Mesenchymal stem cell (in vitro differentiated cells and primary cell): ENCODE measurements around the gene CWF19L2.
"Not testable (repeated sequence)": the region's sequence is repeated elsewhere in the genome, so short reads cannot be mapped to it uniquely, and the experiment has no call there.

Experiments used
- DNase-seq: peaks from one replicate; pipeline ENCODE4 v3.0.0-alpha.2; 2013
- H2AFZ ChIP-seq: one replicate; pipeline ENCODE4 v1.6.1; 2013; ENCODE audit warnings: low read depth, mild to moderate bottlenecking, control low read depth, inconsistent platforms, low read length, moderate library complexity
- H2AK5ac ChIP-seq: 2 replicates; pipeline ENCODE4 v1.6.1; 2013; ENCODE audit warnings: low read length, moderate library complexity, mild to moderate bottlenecking, inconsistent platforms; ENCODE audit not compliant: severe bottlenecking
- H2BK120ac ChIP-seq: one replicate; pipeline ENCODE4 v1.6.1; 2013; ENCODE audit warnings: low read depth, mild to moderate bottlenecking, inconsistent platforms, low read length, moderate library complexity
- H2BK12ac ChIP-seq, 2 experiments: one replicate each; pipeline ENCODE4 v1.6.1; 2013; ENCODE audit warnings: inconsistent platforms in 2 of 2, low read length in 2 of 2, mild to moderate bottlenecking in 2 of 2, moderate library complexity in 2 of 2, control low read depth in 1 of 2
- H2BK15ac ChIP-seq: one replicate; pipeline ENCODE4 v1.6.1; 2013; ENCODE audit warnings: mild to moderate bottlenecking, low read depth, inconsistent platforms; ENCODE audit not compliant: poor library complexity, severe bottlenecking
- H2BK5ac ChIP-seq: 2 replicates; pipeline ENCODE4 v1.6.1; 2013; ENCODE audit warnings: low read depth, mild to moderate bottlenecking, low read length, control low read depth, inconsistent platforms; ENCODE audit not compliant: poor library complexity, severe bottlenecking
- H3K14ac ChIP-seq, 2 experiments: one replicate each; pipeline ENCODE4 v1.6.1; 2013; ENCODE audit warnings: inconsistent platforms in 2 of 2, low read length in 2 of 2, control low read depth in 1 of 2, mild to moderate bottlenecking in 1 of 2, moderate library complexity in 1 of 2
- H3K18ac ChIP-seq, 2 experiments: one replicate each; pipeline ENCODE4 v1.6.1; 2013; ENCODE audit warnings: inconsistent platforms in 2 of 2, low read length in 2 of 2, control low read depth in 1 of 2, low read depth in 1 of 2, mild to moderate bottlenecking in 1 of 2
- H3K23ac ChIP-seq, 2 experiments: one replicate each; pipeline ENCODE4 v1.6.1; 2013; ENCODE audit warnings: inconsistent platforms in 2 of 2, low read length in 2 of 2, mild to moderate bottlenecking in 2 of 2, moderate library complexity in 2 of 2, control low read depth in 1 of 2
- H3K27ac ChIP-seq: 2 replicates; pipeline ENCODE4 v1.5.1; 2013; ENCODE audit warnings: mild to moderate bottlenecking, moderate library complexity, low read length, control low read depth, inconsistent platforms; ENCODE audit not compliant: poor library complexity, severe bottlenecking
- H3K27me3 ChIP-seq, 2 experiments: 2 replicates each; pipeline versions ENCODE4 v1.6.1 to v1.7.0; 2013; ENCODE audit warnings: low read length in 2 of 2, mild to moderate bottlenecking in 2 of 2, moderate library complexity in 2 of 2, control low read depth in 1 of 2, inconsistent platforms in 1 of 2; ENCODE audit not compliant: control insufficient read depth in 1 of 2, insufficient read depth in 1 of 2
- H3K36me3 ChIP-seq, 2 experiments: 2 replicates each; pipeline versions ENCODE4 v1.6.1 to v1.7.0; 2013; ENCODE audit warnings: low read length in 2 of 2, control low read depth in 1 of 2, inconsistent platforms in 1 of 2, low read depth in 1 of 2, mild to moderate bottlenecking in 1 of 2; ENCODE audit not compliant: insufficient read depth in 2 of 2, control insufficient read depth in 1 of 2
- H3K4ac ChIP-seq, 2 experiments: one replicate each; pipeline ENCODE4 v1.6.1; 2013; ENCODE audit warnings: inconsistent platforms in 2 of 2, low read length in 2 of 2, mild to moderate bottlenecking in 2 of 2, moderate library complexity in 2 of 2, control low read depth in 1 of 2, low read depth in 1 of 2
- H3K4me1 ChIP-seq: 2 replicates; pipeline ENCODE4 v1.6.1; 2013; ENCODE audit warnings: low read depth, low read length, control low read depth; ENCODE audit not compliant: control insufficient read depth, insufficient read depth
- H3K4me2 ChIP-seq: 2 replicates; pipeline ENCODE4 v1.6.1; 2013; ENCODE audit warnings: low read length, mild to moderate bottlenecking, inconsistent platforms; ENCODE audit not compliant: poor library complexity, severe bottlenecking
- H3K4me3 ChIP-seq, 2 experiments: 2 replicates each; pipeline versions ENCODE4 v1.5.1 to v1.7.0; 2013; ENCODE audit warnings: low read length in 2 of 2, mild to moderate bottlenecking in 2 of 2, control low read depth in 1 of 2, low read depth in 1 of 2; ENCODE audit not compliant: insufficient read depth in 1 of 2
- H3K79me1 ChIP-seq: replicated peaks from 2 replicates; pipeline ENCODE4 v1.6.1; 2013; ENCODE audit warnings: mild to moderate bottlenecking, control low read depth, low read length, inconsistent platforms; ENCODE audit not compliant: poor library complexity, severe bottlenecking
- H3K9ac ChIP-seq: 2 replicates; pipeline ENCODE4 v1.7.0; 2013; ENCODE audit warnings: mild to moderate bottlenecking, low read length, moderate library complexity
- H3K9me3 ChIP-seq: 2 replicates; pipeline ENCODE4 v1.7.0; 2013; ENCODE audit warnings: mild to moderate bottlenecking, low read length; ENCODE audit not compliant: control insufficient read depth
- H4K8ac ChIP-seq: one replicate; pipeline ENCODE4 v1.6.1; 2013; ENCODE audit warnings: inconsistent platforms, mild to moderate bottlenecking, low read length, moderate library complexity
- H4K91ac ChIP-seq: one replicate; pipeline ENCODE4 v1.6.1; 2013; ENCODE audit warnings: mild to moderate bottlenecking, low read length, inconsistent platforms
- WGBS: methylation state at CpG from one replicate; pipeline ENCODE4 v1.1.7; 2013; ENCODE audit warnings: mixed read lengths; 5-methylcytosine and 5-hydroxymethylcytosine counted together

CWF19L2 gene

GRCh38 chr11:107466275-107466866, 8.7 kb upstream of the CWF19L2 start:
- not testable (repeated sequence) for H2BK12ac ChIP-seq, H3K9ac ChIP-seq, H2BK15ac ChIP-seq, H2AK5ac ChIP-seq, H3K79me1 ChIP-seq, H2BK120ac ChIP-seq, H2AFZ ChIP-seq, H3K4me2 ChIP-seq, H3K27ac ChIP-seq, H3K23ac ChIP-seq, H3K36me3 ChIP-seq, DNase-seq, H4K91ac ChIP-seq, H3K18ac ChIP-seq, H3K4me3 ChIP-seq, H3K27me3 ChIP-seq, H3K14ac ChIP-seq, H3K4me1 ChIP-seq, H3K4ac ChIP-seq, H4K8ac ChIP-seq, H2BK5ac ChIP-seq, H3K9me3 ChIP-seq
- 81% methylated on average over 10 of the region's 10 CpGs for WGBS

DNA sequence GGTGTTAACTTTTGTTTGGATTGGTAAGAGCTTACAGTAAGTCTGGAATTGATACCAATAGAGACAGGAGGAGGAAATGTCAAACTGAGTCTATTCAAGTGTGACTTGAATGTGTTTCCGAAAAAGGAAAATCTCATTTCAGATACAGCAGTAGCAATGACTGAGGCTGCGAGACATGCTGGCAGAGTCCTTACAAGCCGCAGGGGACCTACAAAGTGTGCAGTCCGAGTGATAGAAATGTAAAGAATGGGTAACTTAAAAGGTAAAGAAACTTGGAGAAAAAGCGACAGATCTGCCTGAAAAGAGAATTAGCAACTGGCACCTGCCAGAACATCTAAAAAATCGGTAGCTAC, 444 bp downstream of the CWF19L2 start:
- Histone ChIP-seq H3K4me3 (peak overlapping the region; percentile 61 to 99), H3K4ac (peak overlapping the region in 1 of 2 experiments; percentile 89), H3K18ac (no peak overlapping the region), H2BK12ac (no peak overlapping the region), H3K27me3 (no peaks in the 10 kb centered on the region), H4K91ac (no peak overlapping the region), H2AFZ (peak overlapping the region; percentile 77), H3K9me3 (no peaks in the 10 kb centered on the region), H3K4me2 (peak overlapping the region; percentile 81), H2BK5ac (no peak overlapping the region), H3K79me1 (peaks cover 9% of the 10 kb centered on the region), H4K8ac (peak overlapping the region; percentile 10), H3K4me1 (no peaks in the 10 kb centered on the region), H3K14ac (no peak overlapping the region), H2BK120ac (no peak overlapping the region), H2BK15ac (no peak overlapping the region), H2AK5ac (no peak overlapping the region), H3K36me3 (peaks cover 10 to 21% of the 10 kb centered on the region in 2 experiments), H3K9ac (peak overlapping the region; percentile 98), H3K27ac (peak overlapping the region; percentile 11), H3K23ac (no peak overlapping the region)
- DNase-seq = no peak
- WGBS = 2% methylated on average over 5 of the region's 6 CpGs

- H3K9me3 ChIP-seq = no peaks in the 10 kb centered on the region
- H3K4me1 ChIP-seq = no peaks in the 10 kb centered on the region
- no peak overlapping the region for H2BK15ac ChIP-seq
- H3K36me3 ChIP-seq = peaks cover 10 to 30% of the 10 kb centered on the region in 2 experiments
- no peak overlapping the region for H4K91ac ChIP-seq
- H2BK120ac ChIP-seq = no peak overlapping the region
- WGBS = 97% methylated on average over 5 of the region's 5 CpGs
- no peak overlapping the region for H3K18ac ChIP-seq
- H3K27ac ChIP-seq = no peak overlapping the region
- H3K9ac ChIP-seq = no peak overlapping the region
- H3K4ac ChIP-seq = no peak overlapping the region
- no peak overlapping the region for H4K8ac ChIP-seq
- H3K27me3 ChIP-seq = no peaks in the 10 kb centered on the region
- no peak overlapping the region for H3K4me2 ChIP-seq
- H3K4me3 ChIP-seq = no peak overlapping the region
- H2BK5ac ChIP-seq = no peak overlapping the region
- H3K14ac ChIP-seq = no peak overlapping the region
- no peak overlapping the region for H2AK5ac ChIP-seq
- no peak overlapping the region for H2AFZ ChIP-seq
- DNase-seq = no peak
- no peak overlapping the region for H2BK12ac ChIP-seq
- H3K79me1 ChIP-seq = peaks cover 11% of the 10 kb centered on the region
- no peak overlapping the region for H3K23ac ChIP-seq
Measured at GRCh38 chr11:107453594-107454286, 3.9 kb downstream of the CWF19L2 start.

DNA sequence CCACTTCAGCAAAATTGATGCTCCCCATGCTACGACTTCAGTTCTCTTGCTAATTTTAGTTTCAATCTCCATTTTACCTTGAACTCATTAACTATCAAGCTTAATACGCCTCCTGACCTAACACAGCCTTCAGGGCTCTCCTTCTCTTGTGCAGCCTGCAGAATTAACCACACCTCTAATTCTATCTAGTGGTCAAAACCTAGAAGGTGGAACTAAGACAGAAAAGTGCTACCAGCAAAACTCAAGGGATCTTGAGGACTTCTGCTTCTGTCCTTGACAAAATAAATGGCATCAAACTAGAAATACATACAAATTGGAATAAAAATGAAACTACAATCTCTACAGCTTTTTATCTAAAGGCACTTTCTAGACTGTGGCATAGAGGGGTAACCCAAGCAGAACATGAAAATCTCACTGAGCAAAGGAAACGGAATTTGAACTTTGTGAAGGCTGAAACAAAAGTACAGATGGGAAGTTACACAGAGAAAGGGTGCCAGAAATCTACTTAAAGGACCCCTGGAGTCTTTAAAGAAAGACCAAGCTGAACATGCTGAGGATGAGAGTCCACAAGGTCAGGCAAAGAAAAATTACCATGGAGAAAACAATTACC, 10.7 kb downstream of the CWF19L2 start:
- no peaks in the 10 kb centered on the region for H3K4me1 ChIP-seq
- no peak overlapping the region for H3K9ac ChIP-seq
- H2BK5ac ChIP-seq = no peak overlapping the region
- no peak overlapping the region for H3K14ac ChIP-seq
- H3K4ac ChIP-seq = no peak overlapping the region
- H3K23ac ChIP-seq = no peak overlapping the region
- H4K91ac ChIP-seq = no peak overlapping the region
- no peak overlapping the region for H3K4me3 ChIP-seq
- no peak for DNase-seq
- no peak overlapping the region for H2BK12ac ChIP-seq
- H2BK15ac ChIP-seq = no peak overlapping the region
- no peaks in the 10 kb centered on the region for H3K27me3 ChIP-seq
- H3K4me2 ChIP-seq = no peak overlapping the region
- H3K9me3 ChIP-seq = no peaks in the 10 kb centered on the region
- H4K8ac ChIP-seq = no peak overlapping the region
- H3K18ac ChIP-seq = no peak overlapping the region
- peaks cover 4 to 29% of the 10 kb centered on the region in 2 experiments for H3K36me3 ChIP-seq
- WGBS = 94% methylated on average over 3 of the region's 3 CpGs
- no peak overlapping the region for H2AK5ac ChIP-seq
- H3K27ac ChIP-seq = no peak overlapping the region
- H2AFZ ChIP-seq = no peak overlapping the region
- no peak overlapping the region for H2BK120ac ChIP-seq
- peaks cover 15% of the 10 kb centered on the region for H3K79me1 ChIP-seq
